Endothelial cell of umbilical vein (primary cell): Measurements from ENCODE around the gene HAUS7. TPM values are rescaled to one million over a fixed set of nuclear protein-coding genes. Genes with fewer than 3 reads are reported as not detected.

Source experiments
- BruUV-seq: library from RNA; stranded (reverse); fragments of 400-500 nt; replicated peaks from 2 replicates; lab custom pipeline; 2021; lab: Mats Ljungman, UMichigan
- CTCF ChIA-PET: fragments of 300-600, 350-600 bp; sonication (Branson Sonifier 250); formaldehyde crosslinking; loops from one replicate; lab custom pipeline; 2021; ENCODE audit warnings: antibody characterized with exemption, inconsistent platforms; lab: Charles Lee
- POLR2A ChIA-PET: fragments of 300-600, 350-600 bp; sonication (Branson Sonifier 250); formaldehyde crosslinking; loops from one replicate; lab custom pipeline; 2021; ENCODE audit warnings: antibody characterized with exemption, inconsistent platforms; lab: Charles Lee
- DNase-seq: peaks from one replicate; pipeline ENCODE4 v3.0.0-alpha.2; 2011; ENCODE audit warnings: low read depth, low spot score
- FAIRE-seq: peaks from 2 replicates; lab custom pipeline; 2011; peaks lifted over from hg19 to GRCh38; lab: Jason Lieb, UNC
- H2AFZ ChIP-seq: 2 replicates; pipeline ENCODE4 v1.6.0; 2012; ENCODE audit warnings: low read depth, low read length, control low read depth, inconsistent platforms
- H3K27ac ChIP-seq: 2 replicates; pipeline ENCODE4 v1.5.1; 2011; ENCODE audit warnings: low read depth, mild to moderate bottlenecking, control low read depth, low read length, moderate library complexity; ENCODE audit not compliant: insufficient read depth
- H3K27me3 ChIP-seq, 2 experiments: 2 replicates each; pipeline versions ENCODE4 v1.6.0 to v1.6.1; 2011; ENCODE audit warnings: low read length in 2 of 2, mixed read lengths in 1 of 2; ENCODE audit not compliant: control insufficient read depth in 2 of 2, insufficient read depth in 2 of 2
- H3K36me3 ChIP-seq, 2 experiments: 2 replicates in 1 of 2; 3 replicates in 1 of 2; pipeline ENCODE4 v1.5.1; 2011; ENCODE audit warnings: low read length in 2 of 2, mild to moderate bottlenecking in 1 of 2, moderate library complexity in 1 of 2; ENCODE audit not compliant: control insufficient read depth in 2 of 2, insufficient read depth in 2 of 2; ENCODE audit errors: extremely low read depth in 1 of 2
- H3K4me1 ChIP-seq: 3 replicates; pipeline ENCODE4 v1.5.1; 2011; ENCODE audit warnings: mild to moderate bottlenecking, low read length; ENCODE audit not compliant: control insufficient read depth, insufficient read depth; ENCODE audit errors: extremely low read depth
- H3K4me2 ChIP-seq: 2 replicates; pipeline ENCODE4 v1.6.1; 2011; ENCODE audit warnings: low read length, control low read depth, mixed read lengths; ENCODE audit not compliant: insufficient read depth
- H3K4me3 ChIP-seq, 3 experiments: fragments of 200-600 bp in 1 of 3; sonication (generic), shearing (Covaris generic) in 1 of 3; replicated peaks in 1 of 3; 2 replicates each; pipeline ENCODE4 v1.5.1; 2011 to 2016; ENCODE audit warnings: control low read depth in 3 of 3, low read length in 3 of 3, mild to moderate bottlenecking in 2 of 3, inconsistent platforms in 1 of 3, low read depth in 1 of 3, moderate library complexity in 1 of 3; ENCODE audit not compliant: insufficient read depth in 1 of 3
- H3K79me2 ChIP-seq: 2 replicates; pipeline ENCODE4 v1.6.0; 2012; ENCODE audit warnings: low read length, inconsistent platforms; ENCODE audit not compliant: control insufficient read depth, insufficient read depth
- H3K9ac ChIP-seq: replicated peaks from 2 replicates; pipeline ENCODE3; 2011; ENCODE audit warnings: low read length, control low read depth; ENCODE audit not compliant: insufficient read depth; ENCODE audit errors: extremely low read depth
- H3K9me1 ChIP-seq: replicated peaks from 3 replicates; pipeline ENCODE4 v1.6.0; 2011; ENCODE audit warnings: mild to moderate bottlenecking, low read length; ENCODE audit not compliant: control insufficient read depth, insufficient read depth; ENCODE audit errors: extremely low read depth
- H3K9me3 ChIP-seq: replicated peaks from 2 replicates; pipeline ENCODE4 v1.5.1; 2012; ENCODE audit warnings: low read length, inconsistent platforms; ENCODE audit not compliant: control insufficient read depth, insufficient read depth
- H4K20me1 ChIP-seq: replicated peaks from 2 replicates; pipeline ENCODE3; 2011; ENCODE audit warnings: mild to moderate bottlenecking, low read length; ENCODE audit not compliant: control insufficient read depth, insufficient read depth; ENCODE audit errors: extremely low read depth
- EZH2 ChIP-seq: IDR thresholded peaks from 2 replicates; pipeline ENCODE4 v1.6.1; 2012; ENCODE audit warnings: borderline replicate concordance, low read depth, mild to moderate bottlenecking, moderate library complexity, low read length, inconsistent platforms; ENCODE audit not compliant: severe bottlenecking
- FOS ChIP-seq: IDR thresholded peaks from 2 replicates; pipeline ENCODE4 v1.6.1; 2011; ENCODE audit warnings: mild to moderate bottlenecking, low read length, moderate library complexity, borderline replicate concordance; ENCODE audit not compliant: insufficient read depth
- POLR2AphosphoS5 ChIP-seq: IDR thresholded peaks from 2 replicates; pipeline ENCODE4 v1.6.1; 2012; ENCODE audit warnings: low read depth, mild to moderate bottlenecking, control low read depth, low read length, moderate library complexity; ENCODE audit not compliant: insufficient read depth
- dilution Hi-C: fragments of 300-500 bp; cut with MboI; formaldehyde crosslinking; loops from one replicate; pipeline ENCODE4 v1.15.0; 2019; ENCODE audit warnings: low sequenced_read_pairs; ENCODE audit not compliant: extremely low pct_ligation_motif_present
- intact Hi-C: fragments of 100-400 bp; cut with micrococcal nuclease; formaldehyde crosslinking; loops from one replicate; pipeline ENCODE4 v1.10.0; 2022
- polyA plus RNA-seq, 4 experiments: library from polyadenylated mRNA; depleted of rRNA in 3 of 4; stranded (reverse) in 3 of 4; unstranded in 1 of 4; fragments of >200 nt; gene quantifications; 2 replicates each; pipeline versions ENCODE4 v1.2.1 to v1.2.3, GENCODE V29; 2011 to 2012; ENCODE audit warnings: missing spikeins in 1 of 4
- total RNA-seq: library from RNA; stranded (reverse); gene quantifications from 2 replicates; pipeline ENCODE4 v1.2.3, GENCODE V29; 2021

Gene HAUS7
- total and polyA plus RNA-seq, 2 donors (not counting 3 experiments of a cell fraction or from before 2014, with no cell fraction given): 31.0 to 46.4 TPM

- H3K9me1 ChIP-seq: no peaks in the 10 kb centered on the region
- ChIA-PET POLR2A (no interaction called here), CTCF (no interaction called here)
- no peaks in the 10 kb centered on the region for H3K9me3 ChIP-seq
- intact Hi-C loops: no loop called here
- no peak overlapping the region for H3K27ac ChIP-seq
- no peaks in the 10 kb centered on the region for H3K79me2 ChIP-seq
- BruUV-seq: no TSS peak
- no peak for TF ChIP-seq EZH2
- no peak for TF ChIP-seq POLR2AphosphoS5
- DNase-seq: no peak
- H3K4me1 ChIP-seq: no peaks in the 10 kb centered on the region
- no peak overlapping the region for H3K4me3 ChIP-seq
- no peaks in the 10 kb centered on the region for H4K20me1 ChIP-seq
- no peak overlapping the region for H2AFZ ChIP-seq
- no peaks in the 10 kb centered on the region for H3K27me3 ChIP-seq
- no peaks in the 10 kb centered on the region for H3K36me3 ChIP-seq
- dilution Hi-C loops: no loop called here
- no peak for FAIRE-seq
- no peak overlapping the region for H3K9ac ChIP-seq
- H3K4me2 ChIP-seq: no peak overlapping the region
Observed at GRCh38 chrX:153426204-153426603, 44.2 kb downstream of the HAUS7 start.

GRCh38 chrX:153423652-153424051 lies 46.7 kb downstream of the HAUS7 start:
- no peak for TF ChIP-seq FOS
- Histone ChIP-seq H3K79me2 (no peaks in the 10 kb centered on the region), H3K9me1 (no peaks in the 10 kb centered on the region), H3K4me3 (no peak overlapping the region), H2AFZ (no peak overlapping the region), H3K9ac (no peak overlapping the region), H3K27me3 (no peaks in the 10 kb centered on the region), H3K36me3 (no peaks in the 10 kb centered on the region), H3K9me3 (no peaks in the 10 kb centered on the region), H3K27ac (no peak overlapping the region), H3K4me1 (no peaks in the 10 kb centered on the region), H3K4me2 (no peak overlapping the region), H4K20me1 (no peaks in the 10 kb centered on the region)
- DNase-seq: no peak
- POLR2A ChIA-PET: no interaction called here
- no TSS peak for BruUV-seq
- no peak for FAIRE-seq
- dilution Hi-C loops (no loop called here), intact Hi-C loops (no loop called here)
- CTCF ChIA-PET: interaction anchor here (1.2 kb wide), 1 partner anchor 15 kb away, joined by 3 read pairs; no protein-coding TSS in a partner anchor
